Skin epidermis (tissue), 12 donors: ENCODE results near the gene EXOSC7.

ENCODE experiments used
- H3K27ac ChIP-seq, 21 experiments: fragments of 200-600 bp; sonication (generic) in 11 of 21; one replicate each; pipeline ENCODE4 v1.5.0; 2020; ENCODE audit warnings: mild to moderate bottlenecking in 3 of 21, inconsistent platforms in 2 of 21, moderate library complexity in 2 of 21
- H3K4me3 ChIP-seq, 7 experiments: fragments of 200-600 bp; sonication (generic) in 2 of 7; one replicate each; pipeline ENCODE4 v1.5.0; 2020; ENCODE audit warnings: inconsistent platforms in 2 of 7, mild to moderate bottlenecking in 2 of 7, moderate library complexity in 1 of 7

EXOSC7 gene

GRCh38 chr3:45011756-45012508 is 35.9 kb downstream of the EXOSC7 start:
- Histone ChIP-seq H3K4me3 (no peak overlapping the region), H3K27ac (peak overlapping the region in 20 of 21 experiments; percentile 28 to 91 (median 74))

GRCh38 chr3:45012577-45012976 is 36.5 kb downstream of the EXOSC7 start:
- H3K27ac ChIP-seq, result peak overlapping the region in 20 of 21 experiments; percentile 28 to 91 (median 74)
- no peak overlapping the region for H3K4me3 ChIP-seq

- Histone ChIP-seq H3K4me3 (no peak overlapping the region), H3K27ac (no peak overlapping the region)
Observed at GRCh38 chr3:45016916-45017315, 40.9 kb downstream of the EXOSC7 start.

GRCh38 chr3:45017821-45018220 is 41.8 kb downstream of the EXOSC7 start:
- peak overlapping the region in 4 of 21 experiments; percentile 4 to 46 (median 40) for H3K27ac ChIP-seq
- H3K4me3 ChIP-seq, result no peak overlapping the region

- Histone ChIP-seq H3K4me3 (no peak overlapping the region), H3K27ac (peak overlapping the region in 4 of 21 experiments; percentile 23 to 65 (median 38))
Observed at GRCh38 chr3:45020534-45020933, 44.5 kb downstream of the EXOSC7 start.

- H3K27ac ChIP-seq, result peak overlapping the region in 5 of 21 experiments; percentile 22 to 65 (median 28)
Observed at GRCh38 chr3:45021524-45022297, 45.7 kb downstream of the EXOSC7 start.

GRCh38 chr3:45023675-45024074 is 47.6 kb downstream of the EXOSC7 start:
- no peak overlapping the region for H3K4me3 ChIP-seq
- H3K27ac ChIP-seq, result no peak overlapping the region

More at GRCh38 chr3:45021524-45022297, 45.7 kb downstream of the EXOSC7 start:
- no peak overlapping the region for H3K4me3 ChIP-seq

GRCh38 chr3:45024542-45025255 is 48.7 kb downstream of the EXOSC7 start:
- Histone ChIP-seq H3K4me3 (no peak overlapping the region), H3K27ac (peak overlapping the region in 6 of 21 experiments; percentile 14 to 85 (median 63))

- H3K4me3 ChIP-seq, result peak within 1 kb of the TSS in 4 of 7 experiments; percentile 0 to 27 (median 13)
- peak within 1 kb of the TSS in 15 of 21 experiments; percentile 5 to 85 (median 58) for H3K27ac ChIP-seq
Observed at GRCh38 chr3:45026038-45026437, 50.0 kb downstream of the EXOSC7 start, which contains the start of gene CLEC3B. CLEC3B (plus strand) TSS chr3:45026303; CDS start chr3:45026363, 60 bp downstream.

- peak overlapping the region in 9 of 21 experiments; percentile 5 to 85 (median 63) for H3K27ac ChIP-seq
Observed at GRCh38 chr3:45026957-45027356, 50.9 kb downstream of the EXOSC7 start.

GRCh38 chr3:45027441-45027840 is 51.4 kb downstream of the EXOSC7 start:
- peak overlapping the region in 8 of 21 experiments; percentile 4 to 85 (median 65) for H3K27ac ChIP-seq
- H3K4me3 ChIP-seq, result no peak overlapping the region

More at GRCh38 chr3:45026957-45027356, 50.9 kb downstream of the EXOSC7 start:
- H3K4me3 ChIP-seq, result peak overlapping the region in 4 of 7 experiments; percentile 0 to 27 (median 13)

GRCh38 chr3:45029216-45029615 is 53.2 kb downstream of the EXOSC7 start:
- peak overlapping the region in 4 of 21 experiments; percentile 7 to 85 (median 70) for H3K27ac ChIP-seq
- no peak overlapping the region for H3K4me3 ChIP-seq

GRCh38 chr3:45029661-45030060 is 53.6 kb downstream of the EXOSC7 start:
- H3K27ac ChIP-seq, result peak overlapping the region in 4 of 21 experiments; percentile 3 to 85 (median 70)
- H3K4me3 ChIP-seq, result no peak overlapping the region

- no peak overlapping the region for H3K4me3 ChIP-seq
- no peak overlapping the region for H3K27ac ChIP-seq
Observed at GRCh38 chr3:45031531-45031930, 55.5 kb downstream of the EXOSC7 start.

- Histone ChIP-seq H3K4me3 (no peak overlapping the region), H3K27ac (no peak overlapping the region)
Observed at GRCh38 chr3:45032113-45032512, 56.1 kb downstream of the EXOSC7 start.

- Histone ChIP-seq H3K27ac (peak overlapping the region in 11 of 21 experiments; percentile 6 to 73 (median 37)), H3K4me3 (no peak overlapping the region)
Observed at GRCh38 chr3:45033791-45034190, 57.7 kb downstream of the EXOSC7 start.

GRCh38 chr3:45034612-45035252 is 58.7 kb downstream of the EXOSC7 start:
- H3K27ac ChIP-seq, result peak overlapping the region in 17 of 21 experiments; percentile 6 to 73 (median 54)
- H3K4me3 ChIP-seq, result no peak overlapping the region

GRCh38 chr3:45035441-45036301 is 59.6 kb downstream of the EXOSC7 start:
- peak overlapping the region in 18 of 21 experiments; percentile 0 to 73 (median 53) for H3K27ac ChIP-seq
- H3K4me3 ChIP-seq, result peak overlapping the region in 6 of 7 experiments; percentile 6 to 33 (median 20)
